Stimulated activated naive CD8-positive, alpha-beta T cell treated with anti-CD3 and anti-CD28 coated beads, Interleukin-15, Interleukin-2, amounts not matched to agents 100 ng/mL and 50 ng/mL, for 24 hours (primary cell): ENCODE measurements around the gene NKX1-1.

ENCODE experiments used
- H3K27ac Mint-ChIP-seq: one replicate; pipeline ENCODE4 v1.8.0; 2021; ENCODE audit warnings: mild to moderate bottlenecking, mixed read lengths
- H3K27me3 Mint-ChIP-seq: one replicate; pipeline ENCODE4 v1.8.0; 2021; ENCODE audit warnings: mixed read lengths
- H3K36me3 Mint-ChIP-seq: one replicate; pipeline ENCODE4 v1.8.0; 2021; ENCODE audit warnings: low read depth, mixed read lengths
- H3K4me1 Mint-ChIP-seq: one replicate; pipeline ENCODE4 v1.8.0; 2021; ENCODE audit warnings: low read depth, mixed read lengths
- H3K4me3 Mint-ChIP-seq: one replicate; pipeline ENCODE4 v1.8.0; 2021; ENCODE audit warnings: mild to moderate bottlenecking, mixed read lengths
- H3K9me3 Mint-ChIP-seq: one replicate; pipeline ENCODE4 v1.8.0; 2021; ENCODE audit warnings: mixed read lengths

The NKX1-1 gene

DNA sequence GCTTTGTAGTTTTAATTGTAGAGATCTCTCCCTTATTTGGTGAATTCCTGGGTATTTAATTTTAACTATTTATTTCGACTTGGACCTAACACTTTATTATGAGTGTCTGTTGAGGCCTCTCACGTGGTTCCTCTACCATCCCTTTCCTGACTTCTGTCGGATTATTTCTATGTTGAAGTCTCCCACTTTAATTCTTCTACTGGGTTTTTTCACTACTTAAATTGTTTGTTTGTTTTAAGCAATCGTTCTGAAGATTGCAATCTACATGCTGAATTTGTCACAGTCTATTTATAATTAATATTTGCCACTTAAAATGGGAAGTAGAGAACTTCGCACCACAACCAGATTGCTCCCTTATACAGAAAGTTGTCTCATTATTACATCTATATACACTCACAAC is 20.8 kb upstream of the NKX1-1 start:
- H3K27ac Mint-ChIP-seq = no peak overlapping the region
- no peak overlapping the region for H3K4me3 Mint-ChIP-seq
- H3K36me3 Mint-ChIP-seq = no peaks in the 10 kb centered on the region
- H3K27me3 Mint-ChIP-seq = peaks cover 32% of the 10 kb centered on the region
- H3K4me1 Mint-ChIP-seq = no peaks in the 10 kb centered on the region
- H3K9me3 Mint-ChIP-seq = no peaks in the 10 kb centered on the region

DNA sequence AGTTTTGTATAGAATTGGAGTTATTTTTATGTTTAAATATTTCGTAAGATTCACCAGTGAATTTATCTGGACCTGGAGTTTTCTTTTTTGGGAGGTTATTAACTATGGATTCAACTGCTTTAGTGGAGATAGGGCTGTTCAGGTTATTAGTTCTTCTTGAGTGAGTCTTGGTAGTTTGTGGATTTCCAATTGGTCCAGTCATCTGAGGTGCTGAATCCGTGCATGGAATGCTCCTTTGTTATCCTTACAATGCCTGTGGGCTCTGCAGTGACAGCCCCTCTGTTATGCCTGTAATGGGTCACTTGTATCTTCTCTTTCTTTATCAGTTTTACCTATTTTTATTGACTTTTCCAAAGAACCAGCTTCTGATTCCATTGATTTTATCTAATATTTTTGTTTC is 15.4 kb upstream of the NKX1-1 start:
- Mint-ChIP-seq H3K9me3 (no peaks in the 10 kb centered on the region), H3K27me3 (peaks cover 40% of the 10 kb centered on the region), H3K27ac (no peak overlapping the region), H3K36me3 (no peaks in the 10 kb centered on the region), H3K4me3 (no peak overlapping the region), H3K4me1 (no peaks in the 10 kb centered on the region)

DNA sequence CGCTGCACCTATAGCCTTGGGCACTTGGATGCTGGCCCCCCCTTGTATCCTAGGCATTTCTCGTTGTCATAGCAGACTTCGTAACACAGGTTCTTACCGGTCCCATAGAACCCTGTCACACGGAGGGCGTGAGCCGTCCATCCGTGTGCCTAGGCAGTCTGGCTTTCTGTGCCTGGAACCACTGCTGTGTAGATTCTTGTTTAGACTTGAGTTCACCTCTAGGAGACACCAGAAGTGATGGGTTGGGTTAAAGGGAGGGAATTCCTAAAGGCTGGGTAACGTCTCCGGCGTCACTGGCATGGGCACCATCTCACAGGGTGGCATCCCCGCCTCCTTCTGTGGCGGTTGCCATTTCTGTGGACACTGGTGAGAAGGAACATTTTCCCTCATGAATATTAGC is 13.5 kb upstream of the NKX1-1 start:
- Mint-ChIP-seq H3K27me3 (peaks cover 47% of the 10 kb centered on the region), H3K4me1 (peaks cover 4% of the 10 kb centered on the region), H3K4me3 (no peak overlapping the region), H3K27ac (no peak overlapping the region), H3K9me3 (no peaks in the 10 kb centered on the region), H3K36me3 (no peaks in the 10 kb centered on the region)

DNA sequence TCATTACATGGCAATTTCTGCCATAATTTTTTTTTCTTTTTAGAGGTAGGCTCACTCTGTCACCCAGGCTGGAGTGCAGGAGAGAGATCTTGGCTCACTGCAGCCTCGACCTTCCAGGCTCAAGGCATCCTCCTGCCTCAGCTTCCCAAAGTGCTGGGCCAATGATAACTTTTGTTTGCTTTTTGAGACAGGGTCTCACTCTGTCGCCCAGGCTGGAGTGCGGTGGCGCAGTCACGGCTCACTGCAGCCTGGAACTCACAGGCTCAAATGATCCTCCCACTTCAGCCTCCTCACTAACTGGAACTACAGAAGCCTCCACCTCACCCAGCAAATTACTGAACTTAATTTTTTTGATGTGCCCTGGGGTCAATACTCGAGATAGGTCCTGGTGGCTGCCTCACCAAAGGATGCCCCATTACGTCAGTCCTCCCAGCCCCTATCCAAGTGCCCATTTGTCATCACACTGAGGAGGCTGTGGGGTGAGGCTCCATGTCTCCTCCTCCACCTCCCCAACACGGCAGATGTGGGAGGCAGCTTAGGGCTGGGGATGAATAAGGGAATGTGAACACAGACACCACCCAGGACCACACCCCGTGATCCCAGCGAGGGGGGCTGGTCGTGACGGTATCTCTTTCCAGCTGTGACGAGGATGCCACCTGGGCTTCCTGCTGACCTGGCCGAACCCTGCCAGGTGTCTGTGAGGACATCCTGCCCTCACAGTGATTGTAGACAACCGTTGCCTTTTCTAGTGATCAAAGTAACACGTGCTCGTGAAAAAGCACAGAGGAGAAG is 12.4 kb upstream of the NKX1-1 start:
- H3K36me3 Mint-ChIP-seq = no peaks in the 10 kb centered on the region
- H3K9me3 Mint-ChIP-seq = no peaks in the 10 kb centered on the region
- H3K4me3 Mint-ChIP-seq = no peak overlapping the region
- peaks cover 44% of the 10 kb centered on the region for H3K27me3 Mint-ChIP-seq
- peaks cover 4% of the 10 kb centered on the region for H3K4me1 Mint-ChIP-seq
- no peak overlapping the region for H3K27ac Mint-ChIP-seq

DNA sequence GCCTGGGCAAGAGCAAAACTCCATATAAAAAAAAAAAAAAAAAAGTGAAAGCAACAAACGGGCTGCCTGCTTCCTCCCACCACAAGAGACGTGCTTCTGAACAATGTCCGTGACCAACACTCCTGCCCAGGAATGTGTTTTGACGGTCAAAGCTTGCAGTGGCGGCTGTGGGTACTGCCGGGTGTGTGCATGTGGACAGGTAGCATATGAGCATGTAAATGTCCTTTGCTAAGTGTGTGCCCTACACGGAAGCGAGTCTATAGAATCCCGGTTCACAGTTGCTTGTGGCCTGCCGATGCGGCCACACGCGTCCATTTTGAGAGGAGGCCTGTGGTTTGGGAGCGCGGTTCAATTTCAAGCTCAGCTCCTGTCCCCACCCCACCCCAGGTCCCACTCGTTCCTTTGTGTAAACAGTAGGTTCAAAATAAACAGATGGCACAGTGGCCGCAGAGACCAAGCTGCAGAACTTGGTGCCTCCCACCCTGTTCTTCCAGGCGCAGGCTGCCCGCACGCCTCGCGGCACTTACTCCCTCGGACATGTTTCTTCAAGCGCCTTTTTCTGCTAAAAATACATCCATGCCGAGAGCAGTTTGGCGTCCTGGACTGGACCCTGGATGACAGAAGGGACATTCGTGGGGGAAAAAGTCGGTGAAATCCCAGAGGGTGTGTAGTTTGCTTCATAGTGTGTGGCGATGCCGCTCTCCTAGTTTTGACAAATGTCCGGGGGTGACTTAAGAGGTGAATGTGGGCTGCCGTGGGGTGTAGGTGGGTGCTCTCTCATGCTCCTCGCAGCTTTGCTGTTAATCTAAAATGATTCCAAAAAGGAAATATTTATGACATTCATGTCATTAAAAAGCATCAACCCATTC is 11.5 kb upstream of the NKX1-1 start:
- Mint-ChIP-seq H3K9me3 (no peaks in the 10 kb centered on the region), H3K27ac (no peak overlapping the region), H3K27me3 (peaks cover 48% of the 10 kb centered on the region), H3K4me3 (no peak overlapping the region), H3K4me1 (peaks cover 4% of the 10 kb centered on the region), H3K36me3 (no peaks in the 10 kb centered on the region)

DNA sequence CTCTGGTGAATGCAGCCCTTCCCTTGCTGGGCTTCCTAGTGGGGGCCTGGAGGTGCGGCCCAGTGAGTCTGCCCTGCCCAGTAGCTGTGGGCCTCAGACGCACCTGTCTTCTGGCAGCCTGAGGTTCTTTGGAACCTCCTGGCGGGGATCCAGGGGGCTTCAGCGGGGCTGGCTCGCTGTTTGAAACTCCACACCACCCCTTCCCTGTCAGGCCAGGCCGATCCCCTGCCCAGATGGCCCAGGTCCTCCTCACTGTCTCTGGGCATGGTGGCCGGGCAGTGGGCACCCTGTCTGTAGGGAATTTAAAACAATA is 10.7 kb upstream of the NKX1-1 start:
- no peaks in the 10 kb centered on the region for H3K9me3 Mint-ChIP-seq
- peaks cover 50% of the 10 kb centered on the region for H3K27me3 Mint-ChIP-seq
- no peaks in the 10 kb centered on the region for H3K36me3 Mint-ChIP-seq
- H3K27ac Mint-ChIP-seq = no peak overlapping the region
- H3K4me3 Mint-ChIP-seq = no peak overlapping the region
- peaks cover 4% of the 10 kb centered on the region for H3K4me1 Mint-ChIP-seq

DNA sequence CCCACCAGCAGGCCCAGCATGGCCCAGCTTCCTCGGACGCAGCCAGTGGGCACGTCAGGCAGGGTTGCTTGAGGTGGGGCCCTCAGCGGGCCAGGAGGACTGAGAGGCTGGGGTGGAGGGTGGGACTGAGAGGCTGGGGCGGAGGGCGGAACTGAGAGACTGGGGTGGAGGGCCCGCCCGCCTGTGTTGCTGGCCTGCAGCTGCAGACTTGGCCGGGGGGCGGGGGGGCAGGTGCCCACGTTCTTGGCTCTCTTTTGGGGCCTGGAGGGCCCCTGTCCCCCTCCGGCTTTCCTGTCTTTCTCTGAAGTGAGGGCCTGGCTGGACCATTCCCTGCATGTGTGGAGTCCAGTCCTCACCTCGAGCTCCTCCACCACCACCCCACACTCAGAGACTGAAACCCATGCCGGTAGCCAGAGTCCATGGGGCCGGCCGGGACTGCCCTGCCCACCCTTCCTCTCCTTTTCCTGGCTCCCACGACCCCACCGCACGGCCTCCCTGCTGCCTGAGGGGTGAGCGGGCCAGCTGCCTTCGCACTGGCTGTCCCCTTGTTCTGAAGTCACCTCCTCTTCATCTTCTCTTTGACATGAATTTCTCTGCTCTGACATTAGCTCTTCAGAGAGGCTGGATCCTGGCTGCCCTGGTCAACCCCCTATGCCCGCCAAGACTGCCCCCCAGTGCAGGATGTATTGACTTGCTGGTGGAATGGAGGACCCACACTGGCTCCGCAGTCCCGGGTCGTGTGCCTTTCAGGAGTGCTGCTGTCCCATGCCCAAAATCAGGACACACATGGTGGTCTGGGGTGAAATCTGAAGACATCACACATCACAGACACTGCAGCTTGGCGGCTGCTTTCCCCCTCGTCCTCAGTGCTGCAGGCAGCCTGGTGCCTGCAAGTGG is 10.1 kb upstream of the NKX1-1 start:
- Mint-ChIP-seq H3K27ac (no peak overlapping the region), H3K27me3 (peaks cover 53% of the 10 kb centered on the region), H3K4me3 (no peak overlapping the region), H3K4me1 (peaks cover 4% of the 10 kb centered on the region), H3K36me3 (no peaks in the 10 kb centered on the region), H3K9me3 (no peaks in the 10 kb centered on the region)

DNA sequence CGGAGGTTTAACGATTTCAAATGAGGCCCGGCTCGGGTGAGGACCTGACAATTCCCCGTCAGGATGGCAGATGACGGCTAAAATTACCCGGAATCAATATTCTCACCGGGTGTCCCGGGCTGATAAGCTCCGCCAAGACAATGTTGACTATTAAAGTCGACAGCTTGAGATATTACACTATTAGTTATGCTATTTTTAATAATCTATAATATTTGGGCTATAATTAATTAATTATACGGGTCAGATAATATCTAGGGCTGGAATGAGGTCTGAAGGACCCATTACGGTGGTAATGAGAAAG is 9.4 kb upstream of the NKX1-1 start:
- Mint-ChIP-seq H3K4me3 (no peak overlapping the region), H3K27me3 (peaks cover 53% of the 10 kb centered on the region), H3K36me3 (no peaks in the 10 kb centered on the region), H3K27ac (no peak overlapping the region), H3K9me3 (no peaks in the 10 kb centered on the region), H3K4me1 (peaks cover 4% of the 10 kb centered on the region)

DNA sequence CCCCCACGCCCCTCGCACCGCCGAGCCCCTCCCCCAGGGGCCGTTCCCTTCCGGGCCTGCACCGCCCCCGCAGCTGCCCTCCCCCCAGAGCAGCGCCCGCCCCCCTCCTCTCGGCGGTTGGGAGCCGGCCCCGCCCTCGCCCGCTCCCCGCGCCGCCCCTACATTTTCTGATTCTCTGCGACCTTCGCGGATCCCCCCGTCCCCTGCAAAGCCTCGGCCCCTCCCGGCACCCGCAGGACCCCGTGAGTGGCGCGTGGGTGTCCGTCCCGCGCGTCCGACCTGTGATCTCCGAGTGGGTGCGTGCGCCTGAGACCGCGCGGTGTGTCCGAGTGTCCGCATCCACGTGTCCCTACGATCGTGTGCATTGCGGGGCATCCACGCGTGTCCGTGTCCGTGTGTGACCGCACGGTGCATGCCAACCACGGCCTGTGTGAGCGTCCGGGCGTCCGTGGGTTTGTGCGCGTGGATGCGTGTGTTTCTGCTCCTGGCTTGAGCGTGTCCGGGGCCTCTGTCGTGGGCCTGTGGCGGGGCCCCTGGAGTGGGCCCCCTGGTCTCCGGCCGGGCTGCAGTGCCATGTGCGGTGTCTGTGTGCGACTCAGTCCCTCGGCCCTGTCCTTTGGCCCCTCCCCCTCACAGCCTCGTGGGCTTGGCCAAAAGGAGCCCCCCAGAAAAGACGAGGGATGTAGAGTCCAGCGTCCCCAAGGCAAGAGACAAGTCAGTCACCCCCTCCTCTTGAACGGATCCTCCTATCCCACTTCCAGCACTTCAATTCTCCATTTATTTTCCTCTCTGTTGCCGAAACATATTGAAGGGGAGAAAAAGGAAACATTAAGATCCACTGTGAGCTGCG is 8.8 kb upstream of the NKX1-1 start:
- H3K27me3 Mint-ChIP-seq = peaks cover 52% of the 10 kb centered on the region
- no peak overlapping the region for H3K27ac Mint-ChIP-seq
- no peaks in the 10 kb centered on the region for H3K9me3 Mint-ChIP-seq
- no peaks in the 10 kb centered on the region for H3K36me3 Mint-ChIP-seq
- peaks cover 4% of the 10 kb centered on the region for H3K4me1 Mint-ChIP-seq
- no peak overlapping the region for H3K4me3 Mint-ChIP-seq

DNA sequence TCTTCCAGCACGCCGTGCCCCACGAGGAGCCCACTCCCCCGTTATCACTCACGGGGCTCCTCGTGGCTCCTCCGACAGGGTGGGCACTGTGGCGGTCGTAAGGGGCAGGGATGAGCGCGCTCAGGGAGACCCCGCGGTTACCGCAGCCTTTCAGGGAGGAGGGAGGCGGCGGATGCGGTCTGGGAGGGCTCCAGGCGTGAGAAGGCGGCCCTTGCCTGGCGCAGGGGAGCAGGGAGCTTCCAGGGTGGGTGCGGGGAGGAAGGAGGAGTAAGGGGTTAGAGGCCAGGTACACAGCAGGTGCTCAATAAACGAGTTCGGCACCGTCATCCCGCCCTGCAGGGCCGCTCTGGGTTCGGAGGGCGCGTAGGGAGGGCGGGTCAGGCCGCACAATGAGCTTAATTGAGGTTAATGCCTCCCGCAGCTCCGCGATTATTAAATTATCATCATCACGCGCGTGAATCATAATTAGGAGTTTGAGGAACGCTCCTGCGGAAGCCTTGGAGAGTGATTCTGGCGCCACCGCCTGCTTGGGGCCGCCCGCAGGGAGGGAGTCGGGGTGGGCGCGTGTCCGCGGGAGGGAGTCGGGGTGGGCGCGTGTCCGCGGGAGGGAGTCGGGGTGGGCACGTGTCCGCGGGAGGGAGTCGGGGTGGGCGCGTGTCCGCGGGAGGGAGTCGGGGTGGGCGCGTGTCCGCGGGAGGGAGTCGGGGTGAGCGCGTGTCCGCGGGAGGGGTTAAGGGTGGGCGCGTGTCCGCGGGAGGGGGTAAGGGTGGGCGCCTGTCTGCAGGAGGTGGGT is 7.6 kb upstream of the NKX1-1 start:
- Mint-ChIP-seq H3K4me1 (peaks cover 4% of the 10 kb centered on the region), H3K4me3 (no peak overlapping the region), H3K27ac (no peak overlapping the region), H3K9me3 (no peaks in the 10 kb centered on the region), H3K27me3 (peaks cover 60% of the 10 kb centered on the region), H3K36me3 (no peaks in the 10 kb centered on the region)

DNA sequence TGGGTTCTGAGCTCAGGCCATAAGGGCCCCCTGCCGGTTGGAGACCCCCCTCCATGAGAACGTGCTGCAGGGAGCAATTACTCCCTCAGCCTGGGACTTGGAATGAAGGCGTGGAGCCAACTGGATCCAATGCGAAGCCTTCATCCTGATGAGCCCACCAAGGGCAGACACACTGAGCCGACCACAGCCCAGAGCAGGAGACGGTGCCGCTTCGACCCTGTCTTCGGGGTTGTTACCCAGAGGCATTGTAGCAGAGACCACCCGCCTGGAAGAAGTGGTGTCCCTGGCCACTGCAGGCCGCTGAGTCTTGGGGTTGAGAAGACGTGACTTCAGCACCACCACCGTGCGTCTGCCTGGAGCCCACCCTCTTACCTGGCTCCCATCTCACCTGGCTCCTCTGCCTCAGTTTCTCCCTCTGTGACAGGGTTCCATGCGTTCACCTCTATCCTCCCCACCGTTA is 7.0 kb upstream of the NKX1-1 start:
- peaks cover 8% of the 10 kb centered on the region for H3K4me1 Mint-ChIP-seq
- H3K36me3 Mint-ChIP-seq = no peaks in the 10 kb centered on the region
- no peaks in the 10 kb centered on the region for H3K9me3 Mint-ChIP-seq
- peaks cover 66% of the 10 kb centered on the region for H3K27me3 Mint-ChIP-seq
- no peak overlapping the region for H3K4me3 Mint-ChIP-seq
- H3K27ac Mint-ChIP-seq = no peak overlapping the region

DNA sequence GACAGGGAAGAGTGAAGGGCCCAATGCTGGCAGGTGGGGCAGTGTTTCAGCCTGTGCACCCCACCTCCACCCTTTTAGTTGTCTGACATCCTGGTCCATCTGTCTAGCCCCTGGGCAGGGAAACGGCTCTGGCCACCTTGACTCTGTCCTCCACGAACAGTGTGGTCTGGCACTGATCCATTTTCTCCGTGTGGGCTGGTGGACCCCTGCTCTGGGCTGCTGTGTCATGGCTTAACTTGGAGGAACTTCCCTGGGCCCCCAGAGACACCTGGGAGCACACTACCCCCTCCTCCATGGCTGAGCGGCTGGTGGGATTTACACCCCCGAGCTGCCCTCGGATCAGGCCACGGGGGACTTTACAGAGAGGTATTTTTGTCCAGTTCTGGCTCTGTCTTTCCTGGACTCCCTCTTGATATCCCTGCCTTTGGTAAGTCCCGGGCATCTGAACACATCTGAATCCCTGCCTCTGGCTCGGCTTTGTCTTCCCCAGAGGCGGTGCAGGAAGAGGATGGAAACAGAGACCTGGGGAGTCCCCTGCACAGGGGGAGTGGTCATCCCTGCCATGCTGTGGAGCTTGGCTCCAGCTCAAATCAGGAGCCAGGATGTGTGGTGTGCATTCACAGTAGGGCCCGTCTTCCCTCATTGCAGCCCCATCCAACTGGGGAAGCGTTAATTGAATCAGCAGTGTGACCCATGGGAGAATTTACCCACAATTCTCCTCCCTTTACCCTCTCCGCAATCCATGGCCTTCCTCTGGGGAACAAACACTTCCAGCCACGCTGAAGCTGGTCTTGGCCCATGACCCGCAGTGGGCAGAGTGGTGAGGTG is 6.3 kb upstream of the NKX1-1 start:
- Mint-ChIP-seq H3K36me3 (no peaks in the 10 kb centered on the region), H3K27me3 (peaks cover 71% of the 10 kb centered on the region), H3K27ac (no peak overlapping the region), H3K4me3 (no peak overlapping the region), H3K4me1 (peaks cover 8% of the 10 kb centered on the region), H3K9me3 (no peaks in the 10 kb centered on the region)
